NCI-H446 treated with DMSO at 0.1 percent for 48 hours (cell line): ENCODE data around the gene TSHZ3.

Experiments used
- DNase-seq: peaks from one replicate; lab custom pipeline; 2025; lab: John Stamatoyannopoulos, UW

TSHZ3 gene

DNA sequence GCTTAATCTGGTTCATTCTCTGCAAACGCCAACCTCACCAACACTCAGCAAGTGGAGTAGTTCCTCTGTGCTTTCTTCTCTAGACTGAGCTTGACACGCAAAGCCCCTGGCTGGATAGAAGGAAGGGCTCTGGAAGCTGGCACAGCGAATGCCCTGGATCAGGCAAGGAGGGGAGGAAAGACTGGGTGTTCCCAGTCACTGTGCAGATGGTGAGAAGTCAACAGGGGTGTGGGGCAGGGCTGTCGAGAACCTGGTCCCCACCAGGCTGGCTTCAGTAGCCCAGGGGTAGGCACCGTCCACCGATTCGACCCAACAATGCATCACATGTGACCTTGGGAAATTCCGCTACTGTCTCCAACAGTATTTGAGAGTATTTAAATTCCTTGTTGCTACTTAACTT lies 65.5 kb downstream of the TSHZ3 start:
- no peak for DNase-seq

DNA sequence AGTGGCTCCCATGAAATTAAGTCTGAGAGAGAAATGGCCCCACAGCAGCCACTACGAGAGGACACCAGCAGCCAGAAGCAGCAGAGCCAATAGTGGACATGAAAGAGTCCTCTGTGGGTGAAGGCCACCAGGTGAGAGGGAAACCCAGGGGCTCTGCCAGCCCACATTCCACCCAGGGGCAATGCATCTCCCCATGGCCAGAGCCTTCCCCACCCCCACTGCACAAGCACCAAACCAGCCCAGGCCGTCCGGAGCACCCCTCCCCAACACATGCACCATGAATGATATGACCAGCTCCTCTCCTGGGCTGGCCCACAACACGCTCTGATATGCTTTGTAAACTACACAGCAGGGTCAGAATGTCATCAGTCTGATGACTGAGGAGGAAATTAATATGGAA lies 66.9 kb downstream of the TSHZ3 start:
- no peak for DNase-seq

DNA sequence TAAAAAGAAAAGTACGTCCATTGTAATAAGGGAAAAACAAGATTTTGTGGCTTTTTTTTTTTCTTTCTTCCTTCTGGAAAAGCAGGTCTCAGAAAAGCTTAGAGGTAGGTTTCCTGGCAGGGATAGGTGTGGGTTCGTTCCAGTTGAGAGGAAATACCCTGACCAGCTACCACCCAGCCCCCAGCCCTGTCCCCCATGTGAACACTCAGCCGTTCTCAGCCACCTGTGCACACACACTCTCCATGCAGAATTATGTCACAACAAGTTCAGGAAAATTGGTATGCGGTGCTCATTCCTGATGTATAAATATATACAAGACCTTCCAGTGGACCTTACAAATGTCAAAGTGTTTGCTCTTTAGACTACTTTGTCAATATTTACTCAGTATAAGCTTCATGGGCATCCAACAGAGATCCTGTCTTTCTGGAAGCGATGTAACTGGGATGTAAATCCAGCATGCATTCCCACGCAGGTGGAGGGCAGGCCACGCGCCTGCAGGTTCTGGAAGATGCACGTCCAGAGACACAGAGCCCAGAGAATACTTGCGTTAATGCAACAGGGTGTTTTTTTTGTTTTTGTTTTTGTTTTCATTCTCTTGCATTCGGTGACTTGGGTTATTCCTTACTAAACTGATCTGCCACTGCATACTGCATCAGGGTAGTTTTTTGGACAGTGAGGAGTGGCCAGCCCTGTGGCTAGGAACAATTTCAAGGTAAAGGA lies 68.8 kb downstream of the TSHZ3 start:
- no peak for DNase-seq

DNA sequence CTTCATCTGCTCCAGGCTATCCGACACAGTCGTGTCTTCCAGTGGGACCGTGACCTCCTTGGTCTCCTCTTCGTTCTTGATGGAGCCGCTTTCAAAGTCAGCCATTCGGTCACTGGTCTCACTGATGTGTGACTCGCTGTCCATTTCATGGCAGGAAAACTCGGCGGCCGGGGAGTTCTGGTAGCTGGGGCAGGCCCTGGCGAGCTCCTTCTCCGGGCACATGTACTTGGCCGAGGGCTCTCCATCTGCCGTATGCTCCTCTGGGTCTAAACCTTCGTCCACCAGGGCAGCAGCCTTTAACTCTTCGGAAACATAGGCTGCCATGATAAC lies 69.8 kb downstream of the TSHZ3 start:
- no peak for DNase-seq

DNA sequence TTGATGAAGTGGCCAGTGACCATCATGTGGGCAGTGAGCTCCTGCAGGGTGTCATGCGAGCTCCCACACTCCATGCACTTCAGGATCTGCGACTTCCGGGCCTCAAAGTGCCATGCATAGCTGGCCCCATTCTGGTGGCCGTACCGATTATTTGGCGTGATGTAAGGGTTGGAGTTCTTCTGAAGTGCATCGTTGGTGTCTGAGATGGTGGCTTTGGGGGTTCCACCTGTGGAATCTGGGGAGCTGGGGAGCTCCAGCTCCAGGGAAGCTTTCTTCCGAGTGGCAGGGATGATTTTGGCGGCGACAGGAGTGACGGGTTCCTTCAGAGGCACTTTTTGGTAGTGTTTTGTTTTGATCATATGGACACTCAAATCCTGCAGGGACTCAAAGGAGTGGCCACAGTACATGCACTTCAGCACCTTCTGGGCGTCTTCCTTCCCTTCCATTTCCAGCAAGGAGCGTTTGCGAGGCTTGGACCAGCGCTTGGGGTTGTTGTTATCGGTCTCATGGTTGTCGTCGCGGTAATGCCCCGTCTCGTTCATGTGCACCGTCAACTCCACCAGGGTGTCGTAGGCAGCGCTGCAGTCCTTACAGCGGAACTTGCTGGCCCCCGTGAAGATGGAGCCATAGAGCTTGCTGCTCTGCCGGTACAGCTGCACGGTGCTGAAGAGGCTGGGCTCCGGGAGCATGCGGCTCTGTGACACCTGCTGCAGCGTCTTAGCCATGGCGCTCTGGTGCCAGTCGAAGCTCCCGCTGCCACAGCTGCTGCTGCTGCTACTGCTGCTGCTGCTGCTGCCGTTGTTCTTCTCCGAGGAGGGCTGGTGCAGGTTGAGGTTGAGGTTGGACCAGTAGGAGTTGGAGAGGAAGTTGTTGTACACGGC lies 70.4 kb downstream of the TSHZ3 start:
- no peak for DNase-seq

DNA sequence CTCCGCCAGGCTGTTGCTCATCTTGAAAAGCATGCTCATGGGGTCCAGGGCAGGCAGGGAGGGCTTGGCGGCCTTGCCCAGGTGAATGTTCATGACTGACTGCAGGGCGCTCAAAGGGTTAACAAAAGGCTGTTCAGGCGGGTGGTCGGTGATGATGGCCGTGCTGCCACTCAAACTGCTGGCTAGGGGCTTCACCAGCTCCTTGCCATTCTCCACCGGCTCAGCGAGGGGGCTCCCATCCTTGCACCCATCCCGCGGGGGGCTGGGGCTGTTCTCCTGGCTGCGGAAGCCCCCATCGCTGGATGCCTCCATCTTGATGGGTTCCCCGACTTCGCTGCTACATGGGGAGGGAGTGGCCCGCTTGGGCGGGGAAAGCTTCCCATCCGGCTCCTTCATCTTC lies 71.7 kb downstream of the TSHZ3 start:
- DNase-seq = no peak

DNA sequence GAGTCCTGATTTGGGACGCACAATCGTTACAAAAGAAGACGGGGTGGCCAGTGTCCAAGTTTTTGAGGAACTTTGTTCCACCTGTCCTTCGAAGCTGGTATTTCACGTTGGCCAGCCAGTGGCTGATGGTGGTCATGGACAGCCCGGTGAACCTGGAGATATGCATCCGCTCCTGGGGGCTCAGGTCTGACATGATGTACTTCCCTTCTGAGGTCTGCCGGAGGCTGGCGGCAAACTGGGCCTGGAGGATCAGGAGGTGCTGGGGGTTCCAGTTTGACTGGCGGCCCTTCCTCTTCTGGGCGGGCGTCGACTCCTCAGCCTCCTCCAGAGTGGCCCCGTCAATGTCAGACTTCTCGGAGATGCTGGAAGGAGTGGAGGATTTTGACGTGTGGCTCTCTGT lies 72.4 kb downstream of the TSHZ3 start:
- DNase-seq = no peak

DNA sequence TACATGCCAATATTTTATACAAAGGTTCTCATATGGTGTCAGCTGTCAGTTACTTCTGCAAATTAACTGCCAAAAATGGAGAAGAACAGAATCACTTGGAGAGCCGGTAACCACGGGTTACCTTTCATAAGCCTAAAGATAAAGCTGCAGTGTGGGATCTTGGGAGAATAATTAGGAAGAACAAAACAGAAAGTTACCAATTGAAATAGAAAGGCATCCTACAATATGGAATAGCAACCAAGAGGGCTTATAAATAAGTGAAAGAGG lies 74.2 kb downstream of the TSHZ3 start:
- DNase-seq = no peak

DNA sequence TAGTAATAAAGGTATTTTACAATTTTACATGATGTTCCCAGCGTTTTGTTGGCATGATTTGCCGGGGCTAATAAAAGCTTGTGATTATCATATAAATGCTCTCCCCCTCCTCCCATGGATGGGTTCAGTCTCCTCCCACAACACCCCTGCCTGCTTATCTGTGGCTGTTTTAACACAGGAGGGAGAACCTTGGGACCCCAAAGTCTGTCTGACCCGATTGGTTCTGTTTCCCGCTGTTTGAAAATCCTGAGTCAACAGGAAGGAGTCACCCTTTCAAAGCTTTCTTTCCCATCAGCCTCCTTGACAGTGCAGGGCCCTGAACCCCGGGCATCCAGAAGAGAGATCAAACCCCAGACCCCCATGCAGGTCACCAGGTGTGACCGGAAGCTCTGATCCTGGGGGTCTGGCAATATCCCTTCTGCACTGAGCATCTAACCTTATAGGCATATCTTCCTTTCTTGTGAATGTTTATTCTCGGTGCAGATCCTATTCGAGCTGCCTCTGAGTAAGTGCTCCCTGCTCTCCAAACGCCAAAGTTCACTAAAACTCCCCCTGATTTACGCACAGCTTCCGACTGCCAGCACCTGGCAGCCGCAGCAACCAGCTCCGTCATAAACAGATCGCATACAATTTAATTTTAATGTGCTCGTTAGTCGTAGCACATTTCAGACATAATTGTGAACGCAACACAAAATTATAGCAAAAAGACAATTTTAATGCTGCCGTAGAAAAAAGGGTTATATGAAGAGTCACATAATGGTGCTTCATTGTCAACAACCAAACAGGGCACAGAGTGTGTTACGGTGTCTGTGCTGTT lies 74.8 kb downstream of the TSHZ3 start:
- no peak for DNase-seq

DNA sequence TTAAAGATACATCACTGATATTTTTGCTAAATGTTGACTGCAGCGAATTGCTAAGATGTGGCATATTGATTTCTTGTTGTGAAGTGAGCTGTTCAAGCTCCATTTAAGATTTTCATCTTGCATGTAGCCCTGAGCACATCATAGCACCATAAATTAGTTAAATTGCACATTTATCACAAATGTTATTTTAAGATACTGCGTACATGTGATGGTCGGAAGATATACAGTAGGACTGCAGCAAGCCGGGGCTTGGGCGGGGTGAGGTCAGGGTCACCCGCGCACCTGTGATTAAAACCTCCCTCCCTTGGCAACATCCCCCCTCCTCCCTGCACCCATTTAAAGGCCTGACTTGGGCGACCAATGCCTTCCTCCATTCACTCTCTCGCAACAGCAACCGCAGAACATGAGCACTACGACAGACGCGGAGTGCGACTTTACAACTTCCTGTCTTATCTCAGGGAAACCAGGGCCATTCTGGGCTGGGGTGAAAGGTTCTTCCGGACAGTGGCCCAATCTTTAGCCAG lies 76.6 kb downstream of the TSHZ3 start:
- DNase-seq = no peak

DNA sequence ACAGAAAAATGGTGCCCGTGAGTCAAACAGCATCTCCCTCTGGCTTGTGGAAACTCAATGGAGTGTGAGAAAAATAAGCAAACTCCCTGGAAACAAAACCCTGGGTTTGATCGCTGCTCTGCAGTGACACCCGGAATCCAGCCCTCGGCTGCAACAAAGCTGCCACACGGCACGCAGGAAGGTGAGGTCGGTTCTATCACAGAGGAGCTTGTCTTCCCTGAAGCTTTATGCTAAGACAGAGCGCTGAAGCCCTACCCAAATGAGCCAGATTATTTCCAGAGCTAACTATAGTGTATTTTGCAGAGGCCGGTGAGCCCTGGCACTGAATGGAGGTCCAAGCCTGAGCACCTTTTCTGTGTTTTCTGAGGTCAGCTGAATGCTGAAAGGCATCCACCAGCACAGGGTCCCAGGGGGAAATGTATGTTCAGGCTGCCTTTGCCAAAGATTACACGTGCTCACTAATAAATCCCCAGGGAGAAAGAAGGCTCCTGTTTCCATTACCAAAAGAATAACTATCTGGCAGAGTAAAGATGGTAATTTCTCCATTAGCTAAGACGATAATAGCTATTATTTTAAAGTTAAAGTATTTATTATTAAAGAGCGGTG lies 77.8 kb downstream of the TSHZ3 start:
- DNase-seq = no peak

DNA sequence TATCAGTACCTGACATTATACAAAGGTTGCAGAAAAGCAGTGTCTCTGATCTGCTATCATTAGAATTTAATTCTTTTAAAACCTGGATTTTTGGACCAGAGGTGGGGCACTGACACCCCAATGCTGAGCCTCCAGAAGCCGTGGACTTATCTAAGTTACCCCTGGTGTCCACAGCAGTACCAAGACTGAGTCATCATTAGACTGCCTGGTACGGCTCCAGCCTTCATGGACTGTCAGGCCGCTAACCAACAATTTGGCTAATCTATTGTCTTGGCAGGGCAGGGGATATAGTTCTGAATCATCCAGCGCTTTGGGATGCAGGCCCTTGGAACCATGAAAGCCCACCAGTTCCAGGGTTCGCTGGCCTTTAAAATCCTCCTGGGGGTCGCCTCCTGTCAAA lies 78.3 kb downstream of the TSHZ3 start:
- no peak for DNase-seq

DNA sequence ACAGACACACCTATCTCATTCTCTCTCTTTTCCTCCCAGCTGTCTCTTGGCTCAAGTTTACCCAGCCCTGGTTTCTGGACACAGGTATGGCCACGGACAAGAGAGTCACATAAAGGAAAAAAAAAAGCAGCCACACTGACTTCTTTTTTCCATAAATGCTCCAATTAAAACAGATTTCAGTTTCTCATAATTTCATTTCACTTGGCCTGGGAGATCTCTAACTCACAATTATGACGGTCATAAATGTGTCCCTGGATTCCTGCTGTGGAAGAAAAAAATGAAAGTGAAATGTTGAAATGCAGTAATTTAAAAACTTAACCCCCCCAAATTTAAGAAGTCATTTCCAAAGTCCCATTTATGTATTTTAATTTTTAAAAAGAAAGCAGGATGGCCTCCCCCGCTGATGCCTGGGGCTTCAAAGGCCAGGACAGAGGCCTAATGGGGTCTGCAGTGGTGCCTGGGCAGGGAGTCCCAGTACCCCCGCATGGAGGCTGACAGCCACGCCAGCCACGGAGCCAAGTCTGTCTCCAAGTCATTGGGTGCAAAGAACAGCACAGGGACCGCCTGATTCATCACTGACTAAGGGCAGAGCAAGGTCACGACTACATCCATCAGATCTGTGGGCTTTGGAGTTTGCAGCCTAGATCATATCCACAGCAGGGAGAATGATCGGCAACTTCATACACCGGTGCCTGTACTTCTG lies 79.7 kb downstream of the TSHZ3 start:
- DNase-seq = no peak

DNA sequence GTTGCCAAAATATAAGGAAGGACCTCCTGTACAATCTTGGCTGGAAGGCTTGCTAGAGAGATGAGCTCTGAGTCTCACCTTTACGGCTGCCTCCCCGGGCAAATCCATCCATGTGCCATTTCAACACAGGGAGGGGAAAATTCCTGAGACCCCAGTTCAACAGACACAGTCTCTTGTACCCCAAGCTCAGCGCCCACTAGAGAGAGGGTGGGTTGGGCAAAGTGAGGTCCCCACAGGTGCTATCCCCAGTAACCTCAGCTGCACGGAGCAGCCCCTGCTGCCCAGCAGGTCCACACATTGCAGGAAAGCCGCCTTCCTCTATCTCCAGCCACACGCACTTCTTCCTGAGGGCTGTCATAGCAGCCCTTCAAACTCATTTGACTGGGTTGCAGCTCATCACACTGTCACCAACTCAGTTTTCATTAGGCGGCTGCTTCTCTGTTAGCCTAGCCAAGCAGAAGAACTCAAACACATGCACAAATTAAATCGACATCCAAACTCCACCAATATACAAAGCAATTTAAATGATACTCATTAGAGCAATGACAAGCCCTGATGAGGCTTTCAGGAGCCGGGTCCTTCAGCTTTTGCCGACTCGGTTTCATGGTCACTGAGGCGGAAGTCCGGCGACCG lies 80.4 kb downstream of the TSHZ3 start:
- no peak for DNase-seq

DNA sequence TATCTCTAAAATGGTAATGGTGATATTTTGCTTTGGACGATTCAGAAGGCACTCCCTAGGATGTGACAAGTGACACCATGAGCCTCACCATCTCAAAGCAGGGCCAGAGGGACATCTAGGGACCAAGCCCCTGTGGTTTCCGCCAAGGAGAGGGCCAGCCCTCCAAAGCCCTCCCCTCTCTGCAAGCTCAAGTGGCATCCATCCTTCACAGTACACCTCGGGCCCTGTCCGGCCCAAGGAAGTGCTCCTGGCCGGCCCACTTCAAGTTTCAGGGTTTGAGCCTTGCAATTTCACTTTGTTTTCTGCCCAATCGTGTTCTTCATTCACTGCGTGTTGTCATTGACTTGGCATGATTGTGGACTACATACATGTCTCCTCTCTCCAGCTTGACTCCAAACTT lies 82.5 kb downstream of the TSHZ3 start:
- no peak for DNase-seq

DNA sequence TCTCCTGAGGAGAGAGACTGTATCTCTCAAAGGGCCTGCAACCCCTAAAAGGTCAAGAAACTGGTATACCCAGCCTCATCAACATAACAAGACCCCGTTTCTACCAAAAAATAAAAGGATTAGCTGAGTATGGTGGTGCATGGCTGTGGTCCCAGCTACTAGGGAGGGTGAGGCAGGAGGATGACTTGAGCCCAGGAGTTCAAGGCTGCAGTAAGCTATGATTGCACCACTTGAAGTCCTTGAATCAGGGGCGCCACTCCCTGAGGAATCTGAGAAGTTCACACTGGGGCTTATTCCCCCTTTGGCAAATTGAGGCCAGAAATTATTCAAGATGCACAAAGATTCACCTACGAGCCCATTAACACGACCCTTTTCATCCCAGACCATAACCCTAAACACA lies 83.0 kb downstream of the TSHZ3 start:
- no peak for DNase-seq

DNA sequence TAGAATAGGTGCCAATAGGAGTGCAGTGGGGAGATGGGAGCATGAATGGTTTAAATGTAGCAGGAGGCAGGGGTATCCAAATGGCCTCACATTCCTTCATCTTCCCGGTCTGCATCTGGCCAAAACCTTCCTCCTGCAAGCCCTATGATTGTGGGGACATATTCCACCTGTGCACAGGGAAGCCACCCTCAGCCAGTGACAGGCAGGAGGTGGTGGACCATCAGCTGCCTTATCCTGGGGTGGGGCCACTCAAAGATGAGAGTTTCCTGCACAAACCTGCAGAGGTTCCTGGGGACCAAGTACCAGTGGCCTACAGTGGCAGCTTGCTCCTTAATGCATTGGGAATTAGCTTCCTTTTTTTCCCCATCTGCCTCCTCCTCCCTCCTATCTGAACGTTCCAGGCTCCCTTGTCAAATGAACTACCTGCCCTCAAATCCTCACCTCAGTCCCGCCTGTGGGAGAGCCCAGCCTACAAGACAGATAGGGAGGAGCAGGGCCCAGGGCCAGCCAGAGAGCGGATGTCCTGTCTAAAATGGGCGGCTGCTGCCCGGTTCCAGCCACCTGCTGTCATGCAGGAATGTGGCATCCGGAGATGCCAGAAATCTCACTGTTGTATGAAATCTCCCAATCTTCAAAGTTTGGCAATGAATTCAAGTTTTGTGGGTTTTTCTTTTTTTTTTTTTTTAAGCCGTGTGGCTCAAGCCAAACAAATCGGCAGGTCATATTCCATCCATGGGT lies 85.0 kb downstream of the TSHZ3 start:
- no peak for DNase-seq

DNA sequence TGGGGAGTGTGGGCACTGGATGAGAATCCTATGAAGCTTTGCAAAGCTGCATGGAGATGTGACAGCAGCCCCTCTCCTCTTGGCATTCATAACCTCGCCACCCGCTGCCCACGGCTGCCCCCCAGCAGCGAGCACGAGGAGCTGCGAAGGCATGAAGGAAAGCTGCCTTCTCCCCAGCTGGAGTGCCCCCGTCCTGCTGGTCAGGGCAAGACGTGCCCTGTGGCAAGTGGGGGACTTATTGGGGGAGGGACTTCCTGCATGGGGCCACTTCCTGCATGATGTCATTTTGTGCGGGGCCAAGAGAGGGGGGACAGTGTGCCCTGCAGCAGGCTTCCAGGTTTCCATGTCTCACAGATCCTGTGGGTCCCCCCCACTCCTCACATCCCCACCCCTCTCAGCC lies 85.9 kb downstream of the TSHZ3 start:
- DNase-seq = no peak

DNA sequence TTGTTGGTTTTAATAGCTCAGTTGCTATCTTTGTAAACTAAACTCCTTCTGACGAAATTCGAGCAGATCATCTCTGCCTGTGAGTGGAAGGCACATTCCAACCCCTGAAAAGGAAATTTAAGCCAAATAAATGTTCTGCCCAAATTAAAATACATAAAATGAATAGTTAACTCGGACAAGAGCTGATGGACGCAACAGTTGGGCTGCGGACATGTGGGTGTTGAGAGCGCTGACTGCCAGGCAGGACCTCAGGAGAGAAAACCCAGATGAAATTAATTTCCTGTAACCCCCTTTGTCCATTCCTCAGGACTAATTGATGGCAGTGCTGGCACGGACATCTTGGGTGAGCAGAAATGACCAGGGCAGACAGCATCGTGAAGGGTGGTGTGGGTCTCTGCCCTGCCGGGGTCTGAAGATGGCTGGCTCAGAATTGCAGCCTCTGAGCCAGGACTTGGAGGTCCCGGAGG lies 86.5 kb downstream of the TSHZ3 start:
- DNase-seq = no peak

DNA sequence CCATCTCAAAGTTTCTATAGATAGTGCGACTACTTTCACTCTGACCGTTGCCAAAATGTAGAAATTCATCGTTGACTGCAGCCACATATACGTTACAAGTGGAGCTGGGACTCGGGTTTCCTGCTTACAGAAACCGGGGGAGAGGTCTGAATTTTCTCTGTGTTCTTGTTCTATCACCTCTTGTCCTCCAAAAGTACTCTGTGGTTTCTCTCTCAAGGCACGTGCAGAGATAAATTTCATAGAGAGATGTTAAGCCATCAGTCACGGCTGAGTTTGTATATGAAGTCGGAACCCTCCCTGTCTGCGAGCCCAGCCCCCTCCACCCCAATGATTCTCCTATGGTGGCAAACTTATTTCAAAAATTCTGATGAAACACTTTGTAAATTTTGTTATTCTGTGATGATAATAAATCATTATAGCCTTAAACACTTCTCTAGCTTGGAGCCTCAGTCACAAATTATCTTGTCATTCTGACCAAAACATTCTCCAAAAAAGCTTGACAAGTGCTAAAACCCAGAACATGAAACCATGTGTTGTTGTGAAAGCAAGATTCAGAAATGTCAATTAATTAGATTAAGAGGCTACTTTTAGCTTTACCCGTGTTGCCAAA lies 87.5 kb downstream of the TSHZ3 start:
- DNase-seq = no peak
